DMS53 treated with DMSO at 0.1 percent for 48 hours (cell line): ENCODE data around the gene CDH19.
A peak's percentile ranks its signal among the peaks of the same experiment; 100 is the strongest.
"Not testable (repeated sequence)": the region's sequence is repeated elsewhere in the genome, so short reads cannot be mapped to it uniquely, and the experiment has no call there.

Experiments used
- DNase-seq: peaks from one replicate; lab custom pipeline; 2025; ENCODE audit not compliant: unreplicated experiment; lab: John Stamatoyannopoulos, UW

Gene CDH19

DNA sequence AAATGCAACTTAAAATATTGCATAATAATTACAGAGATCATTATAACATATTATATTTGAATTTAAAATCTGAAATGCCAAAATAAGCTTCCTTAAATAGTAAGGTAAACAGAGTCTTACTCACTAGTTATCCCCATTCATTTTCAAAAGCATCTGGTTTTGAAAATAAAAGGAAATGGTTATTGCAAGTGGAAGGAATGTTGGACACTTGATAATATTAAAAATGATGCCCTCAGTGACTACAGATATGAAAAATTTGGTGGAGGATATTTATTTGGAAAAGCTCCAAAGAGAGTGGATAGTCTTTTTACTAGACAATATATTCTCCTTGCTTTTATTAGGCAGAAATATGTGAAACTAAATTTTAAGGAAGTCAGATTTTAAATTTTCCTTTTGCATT is 39.7 kb downstream of the CDH19 start:
- no peak for DNase-seq

- no peak for DNase-seq
These were observed 41.6 kb downstream of the CDH19 start for GRCh38 chr18:66562279-66562678.

DNA sequence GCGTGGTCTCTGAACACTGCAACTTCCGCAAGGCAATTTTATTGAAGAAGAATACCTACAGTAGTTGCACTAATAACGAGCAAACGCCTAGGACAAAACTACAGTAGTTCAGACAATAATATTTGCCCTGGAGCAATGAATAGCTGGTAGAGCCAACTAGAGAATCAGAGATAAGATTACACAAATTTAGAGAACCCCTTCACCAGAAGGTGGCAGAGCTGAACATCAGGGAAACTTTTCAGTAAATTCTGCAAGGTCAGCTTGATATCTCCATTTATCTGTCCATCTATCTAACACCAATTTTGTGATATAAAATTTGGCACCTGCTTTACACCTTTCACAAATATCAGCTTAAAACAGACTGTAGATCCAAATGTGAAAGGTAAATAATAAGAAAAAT is 43.8 kb downstream of the CDH19 start:
- peak; percentile 87 for DNase-seq

- DNase-seq = no peak
These were observed 45.1 kb downstream of the CDH19 start for GRCh38 chr18:66558773-66559172.

GRCh38 chr18:66557091-66557490 is 46.8 kb downstream of the CDH19 start:
- DNase-seq = peak; percentile 17

DNA sequence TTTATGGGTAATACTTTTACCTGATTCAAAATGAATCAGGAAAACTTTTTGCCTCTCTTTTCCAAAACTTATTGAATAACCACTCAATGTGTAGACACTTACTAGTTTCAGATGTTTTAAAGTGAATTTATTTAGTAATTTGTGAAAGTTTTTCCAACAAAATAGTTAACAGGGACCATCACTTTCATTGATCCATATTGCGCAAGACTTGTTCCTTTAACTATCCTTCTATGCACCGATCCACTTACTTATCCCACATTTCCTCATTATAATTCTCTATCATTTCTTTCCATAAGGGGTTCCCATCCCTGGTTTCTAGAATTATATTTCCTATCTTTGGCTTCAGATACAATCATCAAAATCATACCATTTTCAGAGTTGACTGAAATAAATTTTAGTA is 48.3 kb downstream of the CDH19 start:
- no peak for DNase-seq

DNA sequence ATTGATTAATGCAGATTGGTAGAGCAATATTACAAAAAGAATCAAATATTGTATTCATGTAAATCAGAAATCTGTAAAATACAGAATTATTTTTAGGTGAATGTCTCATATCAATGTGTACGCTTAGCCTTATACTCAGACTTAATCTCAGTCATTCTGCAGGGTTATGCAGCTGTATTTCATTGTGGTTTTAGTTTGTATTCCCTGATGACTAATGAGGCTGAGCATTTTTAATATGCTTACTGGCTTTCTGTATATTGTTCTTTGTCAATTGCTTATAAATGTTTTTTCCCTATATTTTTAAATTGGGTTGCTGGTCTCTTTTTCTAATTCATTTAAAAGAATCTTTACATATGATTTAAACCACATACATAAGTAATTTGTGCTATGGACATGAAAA is 50.1 kb downstream of the CDH19 start:
- DNase-seq = no peak

DNA sequence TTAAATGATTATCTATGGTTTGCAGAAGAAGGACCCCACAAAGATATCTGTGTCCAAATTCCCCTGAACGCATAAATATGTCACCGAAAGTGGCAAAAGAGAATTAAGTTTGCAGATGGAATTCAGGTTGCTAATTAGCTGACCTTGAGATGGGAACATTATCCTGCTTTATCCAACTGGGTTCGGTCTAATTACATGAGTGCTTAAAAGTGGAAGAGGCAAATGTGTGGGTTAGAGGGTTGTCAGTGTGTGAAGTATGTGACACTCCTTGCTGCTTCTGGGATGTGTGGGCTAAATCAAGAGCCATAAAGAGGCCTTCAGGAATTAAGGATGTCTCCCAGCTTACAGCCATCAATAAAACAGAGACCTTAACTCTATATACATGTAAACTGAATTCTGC is 53.5 kb downstream of the CDH19 start:
- DNase-seq = no peak

GRCh38 chr18:66548747-66549146 is 55.1 kb downstream of the CDH19 start:
- no peak for DNase-seq

DNA sequence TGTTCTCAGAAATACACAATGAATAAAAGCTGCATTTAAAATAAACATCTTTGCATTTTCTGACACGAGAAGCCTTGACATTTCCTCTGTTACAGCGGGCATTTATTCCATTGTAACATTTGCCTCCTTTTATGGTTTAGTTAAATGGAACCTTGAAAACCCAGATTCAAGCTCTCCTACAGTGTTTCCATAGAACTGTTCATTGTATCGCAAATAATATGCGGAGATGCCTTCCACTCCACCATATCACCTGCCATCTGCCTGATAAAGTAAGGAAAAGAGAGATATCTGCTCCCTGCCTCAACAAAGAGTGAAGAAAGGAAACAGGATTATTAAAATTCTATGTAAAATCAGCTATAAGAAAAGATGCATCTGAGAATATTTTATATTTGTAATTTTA is 69.8 kb downstream of the CDH19 start:
- no peak for DNase-seq

DNA sequence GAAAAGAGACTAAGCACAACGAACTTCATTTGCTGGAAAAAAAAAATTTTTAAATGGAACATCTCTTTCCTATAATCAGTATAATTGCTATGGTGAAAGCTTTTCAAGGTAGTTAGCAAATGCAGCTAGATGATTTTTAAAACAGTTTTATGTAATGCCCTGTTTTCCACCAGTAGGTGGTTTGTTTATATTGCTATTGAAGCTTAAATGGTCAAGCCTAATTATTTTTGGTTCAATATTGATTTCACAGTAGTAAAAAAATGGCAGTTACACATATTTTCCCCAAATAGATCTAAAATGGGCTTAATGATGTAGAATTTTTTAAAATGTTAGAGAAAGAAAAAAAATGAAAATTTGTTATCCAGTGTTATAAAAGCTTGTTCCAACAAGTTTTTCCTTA is 70.2 kb downstream of the CDH19 start:
- peak; percentile 31 for DNase-seq

- peak; percentile 86 for DNase-seq
These were observed 80.5 kb downstream of the CDH19 start for GRCh38 chr18:66523219-66523991.

DNA sequence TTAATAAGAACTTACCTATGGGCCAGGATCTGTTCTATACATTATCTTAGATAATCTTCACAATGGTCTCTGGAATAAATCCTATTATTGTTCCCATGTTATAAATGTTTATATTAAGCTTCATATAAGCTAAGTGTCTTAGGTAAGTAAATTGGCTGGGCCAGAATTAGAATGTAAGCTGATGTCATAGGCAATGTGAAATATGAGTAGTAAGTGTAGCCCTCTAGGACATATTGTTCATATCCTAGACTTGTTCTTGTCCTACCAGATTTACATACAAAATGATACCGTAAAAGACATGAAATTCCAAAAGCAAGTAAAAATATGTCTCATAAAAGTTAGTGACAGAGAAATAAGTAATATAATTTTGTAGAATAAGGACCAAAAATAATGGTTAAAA is 89.9 kb downstream of the CDH19 start:
- no peak for DNase-seq

GRCh38 chr18:66511792-66512191 is 92.1 kb downstream of the CDH19 start:
- DNase-seq = peak; percentile 51

GRCh38 chr18:66511289-66511688 is 92.6 kb downstream of the CDH19 start:
- no peak for DNase-seq

GRCh38 chr18:66510357-66511045 is 93.4 kb downstream of the CDH19 start:
- no peak for DNase-seq

DNA sequence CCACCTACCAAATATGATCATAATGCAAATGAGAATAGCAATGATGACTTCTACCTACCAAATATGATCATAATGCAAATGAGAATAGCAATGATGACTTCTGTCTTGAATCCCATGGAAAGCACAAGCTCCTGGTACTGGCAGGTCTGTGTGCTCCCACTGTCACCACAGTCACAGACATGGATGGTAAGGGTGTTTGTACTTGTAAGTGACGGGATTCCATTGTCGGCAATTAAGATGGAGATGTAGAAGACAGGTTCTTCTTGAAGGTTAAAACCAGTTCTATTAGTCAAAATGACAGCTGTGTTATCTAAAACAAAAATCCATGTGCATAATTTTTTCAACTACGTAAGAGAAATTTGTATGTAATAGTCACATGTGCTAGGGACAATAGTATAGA is 95.0 kb downstream of the CDH19 start:
- no peak for DNase-seq

GRCh38 chr18:66506178-66506577 is 97.7 kb downstream of the CDH19 start:
- no peak for DNase-seq

- no peak for DNase-seq
These were observed 106.5 kb downstream of the CDH19 start for GRCh38 chr18:66497351-66497750.

GRCh38 chr18:66495844-66496243 is 108.0 kb downstream of the CDH19 start:
- peak; percentile 95 for DNase-seq

GRCh38 chr18:66473882-66474281 is 130.0 kb downstream of the CDH19 start:
- no peak for DNase-seq

- DNase-seq = not testable (repeated sequence)
These were observed 137.7 kb downstream of the CDH19 start for GRCh38 chr18:66466184-66466583.

- DNase-seq = no peak
These were observed 142.5 kb downstream of the CDH19 start for GRCh38 chr18:66461344-66461743.
